ENCODE data around the gene STAM. TPM values are rescaled to one million over a fixed set of nuclear protein-coding genes. Genes with fewer than 3 reads are reported as not detected.

The STAM gene
- polyA plus RNA-seq, 1 of the 3 experiments (the other 2 are of a cell fraction) = 19.1 TPM

DNA sequence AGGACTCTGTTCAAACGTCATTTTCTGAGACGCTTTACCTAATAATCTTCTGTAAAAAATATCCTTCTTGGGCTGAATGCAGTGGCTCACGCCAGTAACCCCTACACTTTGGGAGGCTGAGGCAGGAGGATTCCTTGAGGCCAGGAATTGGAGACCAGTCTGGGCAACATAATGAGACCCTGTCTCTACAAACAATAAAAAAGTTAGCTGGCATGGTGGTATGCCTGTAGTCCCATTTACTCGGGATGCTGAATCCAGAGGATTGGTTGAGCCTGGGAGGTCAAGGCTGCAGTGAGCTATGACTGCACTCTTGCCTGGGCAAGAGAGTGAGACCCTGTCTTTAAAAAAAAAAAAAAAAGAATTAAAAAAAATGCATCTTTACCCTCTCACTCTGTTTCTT is 5.1 kb downstream of the STAM start (continued):
- TF ChIP-seq ELF1 (IDR thresholded peaks at IDR 0.05) = no peak

DNA sequence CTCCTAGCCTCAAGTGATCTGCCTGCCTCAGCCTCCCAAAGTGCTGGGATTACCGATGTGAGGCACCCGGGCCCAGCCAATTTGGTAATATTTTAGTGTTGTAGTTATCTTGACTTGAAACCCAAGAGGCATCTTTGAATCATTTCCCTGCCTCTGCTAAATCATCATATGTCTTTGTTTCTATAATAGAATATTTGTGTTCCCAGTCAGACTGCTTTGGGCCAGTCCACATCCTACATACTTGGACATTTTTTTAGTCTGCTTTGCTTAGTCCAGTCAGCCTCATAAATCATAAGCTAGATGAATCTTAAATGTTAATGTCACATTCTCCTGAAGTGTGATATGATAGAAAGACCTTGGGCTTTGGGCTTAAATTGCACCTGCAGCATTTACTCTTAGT is 5.9 kb downstream of the STAM start:
- no peaks in the 10 kb centered on the region for H3K9me3 ChIP-seq
- no peak for TF ChIP-seq GATA2 (CRISPR knock-in tag; IDR thresholded peaks at IDR 0.05)
- TF ChIP-seq, protein P1, sequence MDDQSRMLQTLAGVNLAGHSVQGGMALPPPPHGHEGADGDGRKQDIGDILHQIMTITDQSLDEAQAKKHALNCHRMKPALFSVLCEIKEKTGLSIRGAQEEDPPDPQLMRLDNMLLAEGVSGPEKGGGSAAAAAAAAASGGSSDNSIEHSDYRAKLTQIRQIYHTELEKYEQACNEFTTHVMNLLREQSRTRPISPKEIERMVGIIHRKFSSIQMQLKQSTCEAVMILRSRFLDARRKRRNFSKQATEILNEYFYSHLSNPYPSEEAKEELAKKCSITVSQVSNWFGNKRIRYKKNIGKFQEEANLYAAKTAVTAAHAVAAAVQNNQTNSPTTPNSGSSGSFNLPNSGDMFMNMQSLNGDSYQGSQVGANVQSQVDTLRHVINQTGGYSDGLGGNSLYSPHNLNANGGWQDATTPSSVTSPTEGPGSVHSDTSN (IDR thresholded peaks at IDR 0.05) = peak; percentile 44
- TF ChIP-seq EP300 (IDR thresholded peaks at IDR 0.05; ENCODE audit: borderline replicate concordance in 1 of 2, low read depth in 1 of 2, low read length in 1 of 2) = no peak
- no peak for TF ChIP-seq GABPA (IDR thresholded peaks at IDR 0.05; ENCODE audit: low read depth)
- no peak for TF ChIP-seq TAF1 (IDR thresholded peaks at IDR 0.05; ENCODE audit: borderline replicate concordance, low read depth, low read length)
- TF ChIP-seq TCF12 (IDR thresholded peaks at IDR 0.05) = 0 out of 2 replicates have a peak, but pooled peaks have one; percentile 17
- no peak for TF ChIP-seq NRF1 (IDR thresholded peaks at IDR 0.05; ENCODE audit: low read depth, low read length)
- H3K4me2 ChIP-seq = no peak overlapping the region
- H3F3A ChIP-seq (replicated peaks; ENCODE audit: insufficient read depth) = peaks cover 32% of the 10 kb centered on the region
- no peaks in the 10 kb centered on the region for H3K9me2 ChIP-seq
- H3K9ac ChIP-seq = no peak overlapping the region
- peak overlapping the region in 1 of 2 experiments; percentile 52; a peak in 1 of 4 replicates for H3K27ac ChIP-seq (ENCODE audit: low read depth in 2 of 2, low read length in 1 of 2)
- H2AFZ ChIP-seq (ENCODE audit: low read depth) = no peak overlapping the region
- peaks cover 0 to 11% of the 10 kb centered on the region in 2 experiments for H3K36me3 ChIP-seq (replicated peaks in 1 of 2; ENCODE audit: control insufficient read depth in 1 of 2, insufficient read depth in 2 of 2, low read length in 1 of 2)
- H3K79me2 ChIP-seq (ENCODE audit: insufficient read depth) = peaks cover 100% of the 10 kb centered on the region
- ChIA-PET POLR2A (no interaction called here), CTCF (no interaction called here)
- H3K4me1 ChIP-seq (ENCODE audit: control insufficient read depth in 1 of 2, insufficient read depth in 2 of 2, low read depth in 1 of 2, low read length in 1 of 2) = peaks cover 11 to 27% of the 10 kb centered on the region in 2 experiments; a peak in 3 of 4 replicates
- WGBS (ENCODE audit: low lambda C conversion rate) = 85% methylated on average over 2 of the region's 2 CpGs
- H3K4me3 ChIP-seq (ENCODE audit: low read depth in 2 of 2, low read length in 1 of 2) = no peak overlapping the region
- no peaks in the 10 kb centered on the region; the same call in 1 of the 2 replicates for H4K20me1 ChIP-seq (ENCODE audit: insufficient read depth)
- DNase-seq = no peak
- no peaks in the 10 kb centered on the region for H3K27me3 ChIP-seq (ENCODE audit: insufficient read depth)

DNA sequence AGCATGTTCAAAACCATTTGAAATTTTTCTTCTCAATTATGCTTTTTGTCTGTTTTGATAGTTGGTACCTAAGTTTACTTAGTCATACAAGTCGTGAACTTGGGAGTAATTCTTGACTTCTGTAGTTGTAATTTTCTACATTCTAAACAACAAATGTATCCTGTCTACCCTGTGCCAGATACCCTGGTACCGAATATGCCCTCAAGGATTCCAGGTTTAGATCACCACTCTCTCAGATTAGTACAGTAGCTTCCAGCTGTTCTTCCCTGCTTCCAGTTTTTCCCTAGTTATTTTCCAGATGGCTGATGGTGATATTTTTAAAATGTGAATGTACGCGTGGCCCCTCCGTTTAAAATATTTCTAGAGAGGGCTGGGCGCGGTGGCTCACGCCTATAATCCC is 6.5 kb downstream of the STAM start:
- 91% methylated on average over 8 of the region's 8 CpGs for WGBS (ENCODE audit: low lambda C conversion rate)
- Histone ChIP-seq H2AFZ (ENCODE audit: low read depth) (no peak overlapping the region), H3K36me3 (replicated peaks in 1 of 2; ENCODE audit: control insufficient read depth in 1 of 2, insufficient read depth in 2 of 2, low read length in 1 of 2) (peaks cover 0 to 11% of the 10 kb centered on the region in 2 experiments), H4K20me1 (ENCODE audit: insufficient read depth) (no peaks in the 10 kb centered on the region; the same call in 1 of the 2 replicates), H3F3A (replicated peaks; ENCODE audit: insufficient read depth) (peaks cover 38% of the 10 kb centered on the region), H3K4me2 (no peak overlapping the region), H3K27me3 (ENCODE audit: insufficient read depth) (no peaks in the 10 kb centered on the region), H3K4me3 (ENCODE audit: low read depth in 2 of 2, low read length in 1 of 2) (no peak overlapping the region), H3K4me1 (ENCODE audit: control insufficient read depth in 1 of 2, insufficient read depth in 2 of 2, low read depth in 1 of 2, low read length in 1 of 2) (peaks cover 6 to 27% of the 10 kb centered on the region in 2 experiments; a peak in 3 of 4 replicates), H3K9me2 (no peaks in the 10 kb centered on the region), H3K9ac (no peak overlapping the region), H3K27ac (ENCODE audit: low read depth in 2 of 2, low read length in 1 of 2) (peak overlapping the region in 1 of 2 experiments; percentile 52; a peak in 1 of 4 replicates), H3K79me2 (ENCODE audit: insufficient read depth) (peaks cover 100% of the 10 kb centered on the region), H3K9me3 (no peaks in the 10 kb centered on the region)
- DNase-seq = no peak
- ChIA-PET CTCF (interaction anchor here (1.0 kb wide), 1 partner anchor 29 kb away, joined by 3 read pairs; no protein-coding TSS in a partner anchor), POLR2A (no interaction called here)
- no peak for TF ChIP-seq SMC3 (IDR thresholded peaks at IDR 0.05; ENCODE audit: low read depth, low read length)
- no peak for TF ChIP-seq CHD2 (IDR thresholded peaks at IDR 0.05; ENCODE audit: low read length, partially characterized antibody)
- TF ChIP-seq FOSL2 (IDR thresholded peaks at IDR 0.05; ENCODE audit: borderline replicate concordance, low read depth) = no peak
- no peak for TF ChIP-seq TCF12 (IDR thresholded peaks at IDR 0.05)

Data from SK-N-SH (cell line).